ENCODE results near the gene IGF1R. TPM values are rescaled to one million over a fixed set of nuclear protein-coding genes. Genes with fewer than 3 reads are reported as not detected.

The IGF1R gene
- total RNA-seq, 2 donors from 2014 or later: 10.3 to 12.6 TPM

GRCh38 chr15:98724048-98724447, 75.7 kb downstream of the IGF1R start:
- Mint-ChIP-seq H3K4me3 (no peak overlapping the region), H3K27me3 (no peaks in the 10 kb centered on the region), H3K4me1 (ENCODE audit: low read depth in 2 of 2) (peaks cover 12 to 20% of the 10 kb centered on the region in 2 donors), H3K36me3 (no peaks in the 10 kb centered on the region), H3K27ac (no peak overlapping the region), H3K9me3 (no peaks in the 10 kb centered on the region)
- DNase-seq (ENCODE audit: low spot score) (no peak), ATAC-seq (no peak)

- ATAC-seq: no peak
- peaks cover 12 to 20% of the 10 kb centered on the region in 2 donors for H3K4me1 Mint-ChIP-seq (ENCODE audit: low read depth in 2 of 2)
- DNase-seq (ENCODE audit: low spot score): no peak
- no peak overlapping the region for H3K4me3 Mint-ChIP-seq
- no peak overlapping the region for H3K27ac Mint-ChIP-seq
- H3K36me3 Mint-ChIP-seq: no peaks in the 10 kb centered on the region
- H3K27me3 Mint-ChIP-seq: no peaks in the 10 kb centered on the region
- no peaks in the 10 kb centered on the region for H3K9me3 Mint-ChIP-seq
These were observed 76.2 kb downstream of the IGF1R start for GRCh38 chr15:98724494-98724893.

- Mint-ChIP-seq H3K27ac (no peak overlapping the region), H3K27me3 (no peaks in the 10 kb centered on the region), H3K4me3 (no peak overlapping the region), H3K4me1 (ENCODE audit: low read depth in 2 of 2) (peaks cover 11 to 13% of the 10 kb centered on the region in 2 donors), H3K9me3 (no peaks in the 10 kb centered on the region), H3K36me3 (no peaks in the 10 kb centered on the region)
- ATAC-seq: no peak
- DNase-seq (ENCODE audit: low spot score): no peak
These were observed 77.5 kb downstream of the IGF1R start for GRCh38 chr15:98725874-98726273.

- ATAC-seq (no peak), DNase-seq (ENCODE audit: low spot score) (no peak)
- Mint-ChIP-seq H3K27me3 (no peaks in the 10 kb centered on the region), H3K4me1 (ENCODE audit: low read depth in 2 of 2) (no peaks in the 10 kb centered on the region), H3K9me3 (no peaks in the 10 kb centered on the region), H3K27ac (no peak overlapping the region), H3K36me3 (no peaks in the 10 kb centered on the region), H3K4me3 (no peak overlapping the region)
These were observed 79.0 kb downstream of the IGF1R start for GRCh38 chr15:98727115-98728040.

- no peak overlapping the region for H3K27ac Mint-ChIP-seq
- H3K4me3 Mint-ChIP-seq: no peak overlapping the region
- no peak for DNase-seq (ENCODE audit: low spot score)
- no peaks in the 10 kb centered on the region for H3K27me3 Mint-ChIP-seq
- no peaks in the 10 kb centered on the region for H3K9me3 Mint-ChIP-seq
- no peaks in the 10 kb centered on the region for H3K36me3 Mint-ChIP-seq
- no peak for ATAC-seq
- H3K4me1 Mint-ChIP-seq (ENCODE audit: low read depth in 2 of 2): no peaks in the 10 kb centered on the region
These were observed 79.9 kb downstream of the IGF1R start for GRCh38 chr15:98728082-98728810.

GRCh38 chr15:98728811-98729160, 80.4 kb downstream of the IGF1R start:
- Mint-ChIP-seq H3K4me3 (no peak overlapping the region), H3K27ac (no peak overlapping the region), H3K27me3 (no peaks in the 10 kb centered on the region), H3K36me3 (no peaks in the 10 kb centered on the region), H3K9me3 (no peaks in the 10 kb centered on the region), H3K4me1 (ENCODE audit: low read depth in 2 of 2) (peaks cover 0 to 5% of the 10 kb centered on the region in 2 donors)
- DNase-seq (ENCODE audit: low spot score) (no peak), ATAC-seq (no peak)

- no peak for ATAC-seq
- Mint-ChIP-seq H3K4me3 (no peak overlapping the region), H3K4me1 (ENCODE audit: low read depth in 2 of 2) (peaks cover under 1 to 8% of the 10 kb centered on the region in 2 donors)
These were observed 81.2 kb downstream of the IGF1R start for GRCh38 chr15:98729446-98730042.

GRCh38 chr15:98730860-98731711, 82.7 kb downstream of the IGF1R start:
- no peaks in the 10 kb centered on the region for H3K9me3 Mint-ChIP-seq
- H3K4me1 Mint-ChIP-seq (ENCODE audit: low read depth in 2 of 2): peaks cover 12 to 19% of the 10 kb centered on the region in 2 donors
- H3K4me3 Mint-ChIP-seq: no peak overlapping the region
- no peak overlapping the region for H3K27ac Mint-ChIP-seq
- ATAC-seq (no peak), DNase-seq (ENCODE audit: low spot score) (no peak)
- H3K27me3 Mint-ChIP-seq: no peaks in the 10 kb centered on the region
- no peaks in the 10 kb centered on the region for H3K36me3 Mint-ChIP-seq

More at GRCh38 chr15:98729446-98730042, 81.2 kb downstream of the IGF1R start:
- no peaks in the 10 kb centered on the region for H3K36me3 Mint-ChIP-seq
- DNase-seq (ENCODE audit: low spot score): no peak
- H3K27me3 Mint-ChIP-seq: no peaks in the 10 kb centered on the region
- H3K27ac Mint-ChIP-seq: no peak overlapping the region
- H3K9me3 Mint-ChIP-seq: no peaks in the 10 kb centered on the region

- no peak for ATAC-seq
These were observed 83.5 kb downstream of the IGF1R start for GRCh38 chr15:98731712-98732450.

GRCh38 chr15:98733098-98733497, 84.8 kb downstream of the IGF1R start:
- Mint-ChIP-seq H3K27ac (no peak overlapping the region), H3K4me3 (no peak overlapping the region), H3K27me3 (no peaks in the 10 kb centered on the region), H3K9me3 (no peaks in the 10 kb centered on the region), H3K36me3 (no peaks in the 10 kb centered on the region), H3K4me1 (ENCODE audit: low read depth in 2 of 2) (peaks cover 12 to 19% of the 10 kb centered on the region in 2 donors)
- ATAC-seq (no peak), DNase-seq (ENCODE audit: low spot score) (no peak)

More at GRCh38 chr15:98731712-98732450, 83.5 kb downstream of the IGF1R start:
- Mint-ChIP-seq H3K27ac (no peak overlapping the region), H3K36me3 (no peaks in the 10 kb centered on the region), H3K4me3 (no peak overlapping the region), H3K27me3 (no peaks in the 10 kb centered on the region), H3K9me3 (no peaks in the 10 kb centered on the region), H3K4me1 (ENCODE audit: low read depth in 2 of 2) (peaks cover 12 to 19% of the 10 kb centered on the region in 2 donors)
- DNase-seq (ENCODE audit: low spot score): no peak

- no peaks in the 10 kb centered on the region for H3K27me3 Mint-ChIP-seq
- DNase-seq (ENCODE audit: low spot score) (no peak), ATAC-seq (no peak)
- no peak overlapping the region for H3K4me3 Mint-ChIP-seq
- no peaks in the 10 kb centered on the region for H3K9me3 Mint-ChIP-seq
- peaks cover 24 to 29% of the 10 kb centered on the region in 2 donors for H3K4me1 Mint-ChIP-seq (ENCODE audit: low read depth in 2 of 2)
- no peaks in the 10 kb centered on the region for H3K36me3 Mint-ChIP-seq
- H3K27ac Mint-ChIP-seq: no peak overlapping the region
These were observed 86.3 kb downstream of the IGF1R start for GRCh38 chr15:98734466-98735199.

GRCh38 chr15:98735304-98735703, 87.0 kb downstream of the IGF1R start:
- no peaks in the 10 kb centered on the region for H3K36me3 Mint-ChIP-seq
- DNase-seq (ENCODE audit: low spot score) (no peak), ATAC-seq (no peak)
- no peak overlapping the region for H3K4me3 Mint-ChIP-seq
- no peaks in the 10 kb centered on the region for H3K27me3 Mint-ChIP-seq
- peaks cover 27 to 33% of the 10 kb centered on the region in 2 donors for H3K4me1 Mint-ChIP-seq (ENCODE audit: low read depth in 2 of 2)
- H3K9me3 Mint-ChIP-seq: no peaks in the 10 kb centered on the region
- H3K27ac Mint-ChIP-seq: no peak overlapping the region
